Esophagus squamous epithelium (tissue), 4 donors: Measurements from ENCODE around the gene TNIK.

Source experiments
- CTCF ChIP-seq, 6 experiments: fragments of 450-650 bp in 4 of 6; fragments of 200-600 bp in 2 of 6; sonication (generic) in 2 of 6; IDR thresholded peaks; one replicate each; pipeline ENCODE4 v1.5.1; 2016 to 2019; ENCODE audit warnings: antibody characterized with exemption in 6 of 6, mild to moderate bottlenecking in 4 of 6, moderate library complexity in 4 of 6
- POLR2A ChIP-seq, 4 donors: fragments of 450-650 bp; IDR thresholded peaks; one replicate each; pipeline ENCODE4 v1.6.1; 2017; ENCODE audit warnings: antibody characterized with exemption in 4 of 4, mild to moderate bottlenecking in 4 of 4, moderate library complexity in 3 of 4

GRCh38 chr3:171184372-171184771, 275.8 kb downstream of the TNIK start:
- TF ChIP-seq CTCF (IDR thresholded peaks at IDR 0.05) (no peak), POLR2A (IDR thresholded peaks at IDR 0.05) (no peak)
